ENCODE measurements around the gene PSD4. TPM values are rescaled to one million over a fixed set of nuclear protein-coding genes. Genes with fewer than 3 reads are reported as not detected.

Gene PSD4
- total and polyA plus RNA-seq, 4 donors = 20.9 to 48.1 (median 29.0) TPM

- DNase-seq = no peak
- Histone ChIP-seq H3K9ac (ENCODE audit: insufficient read depth in 1 of 2, low read length in 2 of 2) (peak overlapping the region in 1 of 2 donors; percentile 71), H3K27ac (ENCODE audit: low read depth in 1 of 2, low read length in 1 of 2) (peak overlapping the region in 1 of 2 donors; percentile 54), H3K27me3 (ENCODE audit: control insufficient read depth in 3 of 3, insufficient read depth in 3 of 3, low read length in 2 of 3) (no peaks in the 10 kb centered on the region), H3K4me3 (no peak overlapping the region), H3K4me1 (ENCODE audit: control insufficient read depth in 5 of 5, insufficient read depth in 5 of 5, low read length in 5 of 5) (peaks cover 0 to 19% (median 0%) of the 10 kb centered on the region in 5 donors), H3K36me3 (ENCODE audit: control insufficient read depth in 4 of 4, insufficient read depth in 4 of 4, low read length in 4 of 4) (no peaks in the 10 kb centered on the region), H3K9me3 (ENCODE audit: control insufficient read depth in 4 of 4, insufficient read depth in 3 of 4, low read length in 3 of 4) (no peaks in the 10 kb centered on the region)
- TF ChIP-seq CTCF (IDR thresholded peaks at IDR 0.05; ENCODE audit: control extremely low read depth, extremely low read depth) = no peak
- ATAC-seq (ENCODE audit: insufficient read depth, low FRiP score) = no peak
- 55 to 63% methylated on average over 10 of the region's 10 CpGs for WGBS, 2 donors
These were observed 17.3 kb upstream of the PSD4 start for GRCh38 chr2:113156278-113157117.

- Histone ChIP-seq H3K4me3 (peak overlapping the region; percentile 56), H3K27ac (ENCODE audit: low read depth in 1 of 2, low read length in 1 of 2) (peak overlapping the region in 1 of 2 donors; percentile 91), H3K27me3 (ENCODE audit: control insufficient read depth in 3 of 3, insufficient read depth in 3 of 3, low read length in 2 of 3) (no peaks in the 10 kb centered on the region), H3K4me1 (ENCODE audit: control insufficient read depth in 5 of 5, insufficient read depth in 5 of 5, low read length in 5 of 5) (peaks cover 0 to 19% (median 0%) of the 10 kb centered on the region in 5 donors), H3K9me3 (ENCODE audit: control insufficient read depth in 4 of 4, insufficient read depth in 3 of 4, low read length in 3 of 4) (no peaks in the 10 kb centered on the region), H3K9ac (ENCODE audit: insufficient read depth in 1 of 2, low read length in 2 of 2) (peak overlapping the region; percentile 28 to 71), H3K36me3 (ENCODE audit: control insufficient read depth in 4 of 4, insufficient read depth in 4 of 4, low read length in 4 of 4) (no peaks in the 10 kb centered on the region)
- WGBS, 2 donors = 1 to 4% methylated on average over 63 to 92 of the region's 92 CpGs
- no peak for TF ChIP-seq CTCF (IDR thresholded peaks at IDR 0.05; ENCODE audit: control extremely low read depth, extremely low read depth)
- DNase-seq = peak; percentile 42 to 77 (median 77)
- peak; percentile 83 for ATAC-seq (ENCODE audit: insufficient read depth, low FRiP score)
These were observed 16.5 kb upstream of the PSD4 start for GRCh38 chr2:113157118-113157896.

GRCh38 chr2:113157897-113158753 lies 15.6 kb upstream of the PSD4 start:
- 52 to 62% methylated on average over 10 of the region's 10 CpGs for WGBS, 2 donors
- Histone ChIP-seq H3K9ac (ENCODE audit: insufficient read depth in 1 of 2, low read length in 2 of 2) (peak overlapping the region; percentile 28 to 47), H3K27ac (ENCODE audit: low read depth in 1 of 2, low read length in 1 of 2) (peak overlapping the region in 1 of 2 donors; percentile 91), H3K9me3 (ENCODE audit: control insufficient read depth in 4 of 4, insufficient read depth in 3 of 4, low read length in 3 of 4) (no peaks in the 10 kb centered on the region), H3K4me1 (ENCODE audit: control insufficient read depth in 5 of 5, insufficient read depth in 5 of 5, low read length in 5 of 5) (peaks cover 0 to 19% (median 0%) of the 10 kb centered on the region in 5 donors), H3K36me3 (ENCODE audit: control insufficient read depth in 4 of 4, insufficient read depth in 4 of 4, low read length in 4 of 4) (no peaks in the 10 kb centered on the region), H3K27me3 (ENCODE audit: control insufficient read depth in 3 of 3, insufficient read depth in 3 of 3, low read length in 2 of 3) (no peaks in the 10 kb centered on the region), H3K4me3 (peak overlapping the region; percentile 56)
- no peak for DNase-seq
- no peak for ATAC-seq (ENCODE audit: insufficient read depth, low FRiP score)
- TF ChIP-seq CTCF (IDR thresholded peaks at IDR 0.05; ENCODE audit: control extremely low read depth, extremely low read depth) = no peak

Data from lung (tissue), 12 donors.